Activated CD4-positive, alpha-beta T cell treated with anti-CD3 and anti-CD28 coated beads, Interleukin-2, amount 50 U/mL, for 16 hours (primary cell): Measurements from ENCODE around the gene RNF217.
"Not testable (repeated sequence)": the region's sequence is repeated elsewhere in the genome, so short reads cannot be mapped to it uniquely, and the experiment has no call there.

Source experiments
- DNase-seq: peaks from one replicate; pipeline ENCODE4 v3.0.0-alpha.2; 2020

RNF217 gene

GRCh38 chr6:125102891-125103290, 140.7 kb downstream of the RNF217 start:
- DNase-seq: no peak

GRCh38 chr6:125104425-125104824, 142.2 kb downstream of the RNF217 start:
- no peak for DNase-seq

GRCh38 chr6:125107048-125107447, 144.8 kb downstream of the RNF217 start:
- no peak for DNase-seq

GRCh38 chr6:125107896-125108295, 145.7 kb downstream of the RNF217 start:
- DNase-seq: no peak

DNA sequence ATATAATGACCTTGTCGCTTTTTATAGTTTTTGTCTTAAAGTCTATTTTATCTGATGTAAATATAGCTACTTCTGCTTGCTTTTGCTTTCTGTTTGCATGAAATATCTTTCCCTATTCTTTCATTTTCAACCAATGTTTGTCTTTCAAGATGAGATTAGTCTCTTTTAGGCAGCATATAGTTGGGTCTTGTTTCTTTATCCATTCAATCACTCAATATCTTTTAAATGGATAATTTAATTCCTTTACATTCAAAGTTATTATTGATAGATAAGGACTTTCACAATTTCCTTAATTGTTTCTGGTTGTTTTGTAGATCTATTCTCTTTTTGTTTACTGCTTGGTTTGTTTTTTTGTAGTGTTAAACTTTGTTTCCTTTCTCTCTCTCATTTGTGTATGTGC, 147.8 kb downstream of the RNF217 start:
- no peak for DNase-seq

GRCh38 chr6:125111219-125111983, 149.2 kb downstream of the RNF217 start:
- DNase-seq: no peak

GRCh38 chr6:125112934-125113333, 150.7 kb downstream of the RNF217 start:
- no peak for DNase-seq

- DNase-seq: peak; percentile 46
These were observed 152.1 kb downstream of the RNF217 start for GRCh38 chr6:125114248-125114858.

DNA sequence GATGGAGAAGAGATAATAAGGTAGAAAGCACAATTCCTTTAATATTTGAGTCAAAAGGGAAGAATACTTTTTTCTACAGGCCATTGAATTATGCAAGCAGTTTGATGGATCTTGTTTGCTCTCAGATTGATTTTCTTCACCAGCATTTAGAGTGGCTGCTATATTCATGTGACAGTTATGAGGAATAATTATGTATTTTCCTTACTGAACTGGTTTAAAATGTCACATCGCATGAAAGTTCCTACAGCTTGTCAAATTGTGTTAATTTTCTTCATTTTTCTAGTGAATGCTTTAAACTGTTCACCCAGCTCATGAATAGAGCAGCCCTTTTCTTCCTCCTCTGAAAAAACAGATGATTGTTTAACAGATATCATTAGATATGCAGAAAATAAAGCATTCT, 153.9 kb downstream of the RNF217 start:
- DNase-seq: no peak

DNA sequence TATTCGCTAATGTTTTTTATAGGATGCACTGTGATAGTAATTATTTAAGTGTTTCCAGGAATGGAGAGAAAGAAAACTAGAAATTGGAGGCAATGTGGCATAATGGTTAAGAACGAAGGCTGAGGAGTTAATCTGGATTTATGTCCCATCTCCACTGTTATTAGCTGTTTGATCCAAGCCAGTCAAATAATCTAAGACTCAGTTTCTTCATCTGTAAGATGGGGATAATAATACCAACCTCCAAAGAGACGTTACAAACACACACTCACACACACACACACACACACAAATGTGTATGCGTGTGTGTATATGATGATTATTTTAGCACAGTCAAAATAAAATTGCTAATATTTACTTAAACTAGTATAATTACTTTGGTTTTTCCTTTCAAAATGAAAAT, 154.5 kb downstream of the RNF217 start:
- no peak for DNase-seq

- DNase-seq: no peak
These were observed 155.6 kb downstream of the RNF217 start for GRCh38 chr6:125117818-125118217.

GRCh38 chr6:125120054-125120590, 157.9 kb downstream of the RNF217 start:
- DNase-seq: no peak

- DNase-seq: no peak
These were observed 159.7 kb downstream of the RNF217 start for GRCh38 chr6:125121894-125122293.

DNA sequence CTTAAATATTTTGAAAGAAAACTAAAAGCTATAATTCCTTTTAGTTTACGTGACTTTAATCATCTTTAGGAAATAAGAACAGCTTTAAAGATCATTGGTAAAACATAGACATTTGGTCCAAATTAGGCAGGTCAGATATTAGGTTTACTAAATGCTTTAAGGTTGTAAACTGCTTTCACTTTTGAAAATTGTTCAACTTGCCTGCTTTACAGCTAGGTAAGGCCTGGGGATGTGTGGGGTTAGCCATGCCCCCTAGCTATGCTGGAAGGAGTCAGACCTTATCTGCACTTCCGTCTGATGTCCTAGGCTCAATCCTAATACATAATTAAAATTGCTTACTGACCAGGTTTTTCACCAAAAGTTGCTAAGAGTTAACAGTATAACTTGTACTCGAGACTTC, 160.8 kb downstream of the RNF217 start:
- no peak for DNase-seq

DNA sequence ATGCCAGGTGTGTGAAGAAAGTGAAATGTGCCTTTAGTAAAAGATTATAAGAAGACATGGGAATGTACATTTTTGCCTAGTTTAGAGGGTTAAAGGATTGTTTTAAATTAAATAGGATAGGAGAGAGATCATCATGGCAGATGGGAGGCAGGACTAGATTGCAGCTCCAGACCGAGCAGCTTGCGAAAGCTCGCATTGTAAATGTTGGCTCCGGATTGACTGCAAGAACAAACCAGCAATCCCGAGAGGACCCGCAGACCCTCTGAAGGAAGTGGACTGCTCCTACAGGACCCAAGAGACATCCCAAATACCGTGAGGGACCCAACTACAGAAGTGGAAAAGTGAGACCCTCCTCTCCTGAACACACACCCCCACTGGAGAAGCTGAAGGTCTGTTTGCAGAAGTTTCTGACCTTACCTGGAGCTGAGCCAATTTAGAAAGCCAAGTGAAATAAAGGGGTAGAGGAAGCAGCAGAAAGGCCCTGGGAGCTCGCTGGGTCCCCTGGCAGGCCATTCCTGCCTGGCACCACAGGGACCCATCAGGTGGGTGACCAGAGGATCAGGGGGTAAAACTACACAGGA, 161.3 kb downstream of the RNF217 start:
- no peak for DNase-seq

GRCh38 chr6:125124049-125124669, 161.9 kb downstream of the RNF217 start:
- DNase-seq: no peak

GRCh38 chr6:125125856-125126255, 163.6 kb downstream of the RNF217 start:
- not testable (repeated sequence) for DNase-seq

DNA sequence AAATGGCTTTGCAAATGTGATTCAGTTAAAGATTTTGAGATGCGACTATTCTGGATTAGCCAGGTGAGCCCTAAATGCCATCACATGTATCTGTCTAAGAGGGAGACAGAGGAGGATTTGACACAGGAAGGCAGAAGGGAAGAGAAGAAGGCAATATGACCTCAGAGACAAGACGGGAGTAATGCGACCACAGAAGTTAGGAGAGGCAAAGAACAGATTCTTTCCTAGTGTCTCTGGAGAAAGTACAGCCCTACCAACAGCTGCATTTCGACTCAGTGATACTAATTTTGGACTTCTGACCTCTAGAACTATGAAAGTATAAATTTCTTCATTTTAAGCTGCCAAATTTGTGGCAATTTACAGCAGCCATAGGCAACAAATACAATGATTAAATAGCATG, 167.1 kb downstream of the RNF217 start:
- DNase-seq: no peak

GRCh38 chr6:125132058-125132457, 169.8 kb downstream of the RNF217 start:
- no peak for DNase-seq

DNA sequence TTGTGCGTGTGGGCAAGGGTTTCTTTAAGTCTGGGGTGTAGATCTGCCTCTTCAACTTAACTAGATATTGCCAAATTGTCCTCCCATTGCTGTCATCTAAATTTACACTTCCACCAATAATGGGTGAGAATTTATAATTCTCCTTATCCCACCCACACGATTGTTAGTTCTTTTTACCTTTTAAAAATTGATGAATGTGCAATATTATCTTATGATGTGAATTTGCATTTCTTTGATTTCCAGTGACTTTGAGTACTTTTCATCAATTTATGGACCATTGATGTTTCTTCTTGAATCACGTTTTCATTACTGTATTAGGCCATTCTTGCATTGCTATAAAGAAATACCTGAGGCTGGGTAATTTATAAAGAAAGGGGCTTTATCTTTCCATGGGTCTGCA, 174.1 kb downstream of the RNF217 start:
- DNase-seq: no peak

GRCh38 chr6:125138083-125138482, 175.8 kb downstream of the RNF217 start:
- DNase-seq: no peak

- DNase-seq: no peak
These were observed 178.6 kb downstream of the RNF217 start for GRCh38 chr6:125140808-125141207.
